Adrenal gland (tissue), 19 donors: ENCODE results near the gene ARPC4. TPM values are rescaled to one million over a fixed set of nuclear protein-coding genes. Genes with fewer than 3 reads are reported as not detected.
A peak's percentile ranks its signal among the peaks of the same experiment; 100 is the strongest.

ENCODE experiments used
- DNase-seq, 7 donors: peaks; one replicate each; pipeline ENCODE4 v3.0.0-alpha.2; 2019 to 2020
- H3K27ac ChIP-seq, 5 donors: fragments of 200-600 bp; sonication (generic) in 4 of 5; 1 replicate in 3 of 5; 2 replicates in 2 of 5; pipeline versions ENCODE4 v1.5.1 to v1.8.0; 2016 to 2020; ENCODE audit warnings: mild to moderate bottlenecking in 1 of 5
- H3K27me3 ChIP-seq: fragments of 200-600 bp; 2 replicates; pipeline ENCODE4 v1.8.0; 2021
- H3K36me3 ChIP-seq, 2 donors: fragments of 200-600 bp; replicated peaks in 1 of 2; 1 replicate in 1 of 2; 2 replicates in 1 of 2; pipeline versions ENCODE4 v1.5.1 to v1.8.0; 2018 to 2022
- H3K4me1 ChIP-seq, 2 donors: fragments of 200-600 bp; replicated peaks in 1 of 2; 1 replicate in 1 of 2; 2 replicates in 1 of 2; pipeline versions ENCODE4 v1.5.1 to v1.8.0; 2018 to 2021
- H3K4me3 ChIP-seq, 4 donors: fragments of 200-600 bp; sonication (generic) in 3 of 4; one replicate each; pipeline ENCODE4 v1.5.1; 2016 to 2018
- H3K9me3 ChIP-seq, 3 donors: fragments of 200-600 bp; sonication (generic) in 1 of 3; replicated peaks in 1 of 3; 1 replicate in 2 of 3; 2 replicates in 1 of 3; pipeline versions ENCODE4 v1.5.1 to v1.8.0; 2016 to 2021
- POLR2A ChIP-seq, 2 donors: fragments of 450-650 bp; IDR thresholded peaks; one replicate each; pipeline ENCODE4 v1.6.1; 2017; ENCODE audit warnings: antibody characterized with exemption in 2 of 2, mild to moderate bottlenecking in 2 of 2, moderate library complexity in 1 of 2
- WGBS, 4 donors: extraction: QIAGEN DNeasy Blood & Tissue Kit in 2 of 4; methylation state at CpG; one replicate each; pipeline versions ENCODE4 v1.1.5 to v1.1.7; 2013 to 2017; 5-methylcytosine and 5-hydroxymethylcytosine counted together
- intact Hi-C, 2 donors: fragments of 100-400 bp; cut with DNase I; formaldehyde crosslinking; loops; one replicate each; pipeline versions ENCODE4 v1.14.1 to v1.15.0; 2022 to 2023
- long read RNA-seq, 10 donors: library from polyadenylated mRNA in 3 of 10; unstranded in 2 of 10; stranded (forward) in 1 of 10; transcript quantifications; one replicate each; pipeline ENCODE4 v2.0.0 and lab custom pipeline, GENCODE V29; 2021 to 2026
- polyA plus RNA-seq, 3 donors: library from polyadenylated mRNA; stranded (reverse); fragments of 200-250 nt in 2 of 3; fragments of 350-450 nt in 1 of 3; fragmentation: Illumina TruSeq in 1 of 3; extraction: RNeasy Lipid Tissue Mini Kit (QIAGEN cat#74804) in 1 of 3; gene quantifications; one replicate each; pipeline ENCODE4 v1.2.3, GENCODE V29; 2013 to 2014
- total RNA-seq, 9 donors: library from RNA; depleted of rRNA in 4 of 9; stranded (reverse); fragments of >200 nt in 4 of 9; fragments of 120-200 nt in 1 of 9; fragmentation: NEBNext Ultra II Directional in 1 of 9; extraction: Animal tissue kit (Norgen Biotek cat#: 25700) in 1 of 9; gene quantifications; one replicate each; pipeline versions ENCODE4 v1.1.0 to v1.2.4, GENCODE V29; 2013 to 2023
- TF ChIP-seq, protein P1 (sequence below), 6 experiments: fragments of 450-650 bp in 4 of 6; fragments of 200-600 bp in 2 of 6; sonication (generic) in 1 of 6; IDR thresholded peaks; 1 replicate in 5 of 6; 2 replicates in 1 of 6; pipeline versions ENCODE4 v1.5.1 to v1.8.0; 2016 to 2021; ENCODE audit warnings: antibody characterized with exemption in 6 of 6, mild to moderate bottlenecking in 2 of 6, moderate library complexity in 1 of 6
- donor health status: healthy with polysubstance abuse.
- donor health status: Bipolar disorder and iron deficiency.
- donor health status: DM: yes; HTN: yes; CAD: no.
- donor health status: DM: no; HTN: no; CAD: no.
- donor health status: DM: no; HTN: no; CAD: no.
- donor health status: DM: yes; HTN: yes; CAD: no.

The ARPC4 gene
- total RNA-seq (100 to 1,000 TPM; 138 to 249 (median 180) TPM), polyA plus RNA-seq (100 to 1,000 TPM in 1 of 3 donors, 10 to 100 TPM in 2; 75.8 to 140 (median 77.4) TPM)
- long read RNA-seq, donor 1, transcript ARPC4-201 (6 exons, 2,582 nt) = major isoform, 40 of 64 reads
- long read RNA-seq, donor 1, partial matches to known transcripts = 18 of 64 reads
- long read RNA-seq, donor 1, other reads (novel, unspliced or antisense) = 0 of 64 reads
- long read RNA-seq, donor 2, transcript ARPC4-201 (6 exons, 2,582 nt) = major isoform, 27 of 113 reads
- long read RNA-seq, donor 2, partial matches to known transcripts = 80 of 113 reads
- long read RNA-seq, donor 2, other reads (novel, unspliced or antisense) = 0 of 113 reads
- long read RNA-seq, donor 3, transcript ARPC4-201 (6 exons, 2,582 nt) = major isoform, 21 of 75 reads
- long read RNA-seq, donor 3, partial matches to known transcripts = 51 of 75 reads
- long read RNA-seq, donor 3, other reads (novel, unspliced or antisense) = 0 of 75 reads
- long read RNA-seq, donor 4, transcript ARPC4-201 (6 exons, 2,582 nt) = major isoform, 57 of 66 reads
- long read RNA-seq, donor 4, partial matches to known transcripts = 5 of 66 reads
- long read RNA-seq, donor 4, other reads (novel, unspliced or antisense) = 2 of 66 reads
- long read RNA-seq, donor 5, transcript ARPC4-201 (6 exons, 2,582 nt) = major isoform, 160 of 190 reads
- long read RNA-seq, donor 5, transcript ARPC4-208 (6 exons, 942 nt) = minor isoform, 13 of 190 reads
- long read RNA-seq, donor 5, partial matches to known transcripts = 5 of 190 reads
- long read RNA-seq, donor 5, other reads (novel, unspliced or antisense) = 9 of 190 reads
- long read RNA-seq, donor 6, transcript ARPC4-201 (6 exons, 2,582 nt) = major isoform, 70 of 77 reads
- long read RNA-seq, donor 6, partial matches to known transcripts = 3 of 77 reads
- long read RNA-seq, donor 6, other reads (novel, unspliced or antisense) = 1 of 77 reads
- long read RNA-seq, donor 7, transcript ARPC4-201 (6 exons, 2,582 nt) = major isoform, 22 of 24 reads
- long read RNA-seq, donor 7, partial matches to known transcripts = 0 of 24 reads
- long read RNA-seq, donor 7, other reads (novel, unspliced or antisense) = 0 of 24 reads
- long read RNA-seq, donor 8, transcript ARPC4-208 (6 exons, 942 nt) = minor isoform, 7 of 56 reads
- long read RNA-seq, donor 8, transcript ARPC4-201 (6 exons, 2,582 nt) = major isoform, 39 of 56 reads
- long read RNA-seq, donor 8, partial matches to known transcripts = 7 of 56 reads
- long read RNA-seq, donor 8, other reads (novel, unspliced or antisense) = 0 of 56 reads
- long read RNA-seq, donor 9, transcript ARPC4-201 (6 exons, 2,582 nt) = major isoform, 25 of 39 reads
- long read RNA-seq, donor 9, partial matches to known transcripts = 9 of 39 reads
- long read RNA-seq, donor 9, other reads (novel, unspliced or antisense) = 0 of 39 reads
- long read RNA-seq, donor 10, transcript ARPC4-201 (6 exons, 2,582 nt) = major isoform, 12 of 147 reads
- long read RNA-seq, donor 10, partial matches to known transcripts = 134 of 147 reads
- long read RNA-seq, donor 10, other reads (novel, unspliced or antisense) = 0 of 147 reads

DNA sequence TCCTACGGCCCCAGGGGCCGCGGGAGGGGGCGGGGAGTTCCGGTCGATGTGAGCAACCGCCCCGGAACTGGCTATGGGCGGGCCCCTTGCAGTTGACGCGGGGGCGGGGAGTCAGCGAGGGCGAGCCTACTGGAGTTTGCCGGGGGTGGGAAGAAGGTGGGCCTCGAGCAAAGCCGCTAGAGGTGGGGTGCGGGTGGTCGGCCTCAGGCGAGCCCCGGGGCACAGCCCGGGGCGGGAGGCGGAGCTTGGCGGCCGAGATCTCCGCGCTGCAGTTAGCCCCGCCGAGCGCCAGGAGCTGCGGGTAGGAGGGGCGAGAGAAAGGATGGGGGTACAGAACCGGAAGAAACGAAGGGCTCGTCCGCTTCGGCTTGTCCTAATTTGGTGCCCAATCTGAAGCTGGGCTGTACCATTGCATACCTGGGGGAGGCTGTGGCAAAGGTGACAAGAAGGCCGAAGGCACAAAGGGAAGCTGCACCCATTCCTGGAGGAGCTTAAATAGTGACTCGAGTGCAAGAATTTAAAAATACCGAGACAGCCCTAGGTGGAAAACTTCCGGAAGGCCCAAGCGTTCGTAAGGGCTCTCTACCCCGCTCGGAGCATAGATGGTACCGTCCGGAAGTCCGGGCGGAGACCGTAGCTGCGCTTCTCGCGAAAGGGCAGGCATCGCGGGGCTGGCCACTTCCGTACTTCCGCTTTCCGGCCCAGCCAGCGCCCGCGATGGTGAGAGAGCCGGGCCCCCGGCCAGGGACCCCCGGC is at the start of gene ARPC4, which contains the start of gene TADA3:
Gene ARPC4 (plus strand): TSS at position 678 of the 756 bp plus-strand sequence. CDS start 40 bp downstream, at position 718.
Gene TADA3 (minus strand): TSS at position 69 of the 756 bp plus-strand sequence. CDS start 1,007 bp downstream, outside the sequence.
- Histone ChIP-seq H3K4me3 (peak within 1 kb of the TSS; percentile 72 to 80 (median 72)), H3K9me3 (no peaks in the 10 kb centered on the region), H3K27ac (peak within 1 kb of the TSS; percentile 88 to 97 (median 96)), H3K36me3 (peaks cover 0 to 21% of the 10 kb centered on the region in 2 donors), H3K4me1 (peaks cover 22 to 50% of the 10 kb centered on the region in 2 donors), H3K27me3 (no peaks in the 10 kb centered on the region)
- WGBS, 4 donors = 1 to 2% (median 1%) methylated on average over 14 to 65 of the region's 65 CpGs
- DNase-seq = peak; percentile 90 to 95 (median 93)
- intact Hi-C loops = no loop called here
- peak; percentile 56 for TF ChIP-seq POLR2A (IDR thresholded peaks at IDR 0.05)
- TF ChIP-seq, protein P1, sequence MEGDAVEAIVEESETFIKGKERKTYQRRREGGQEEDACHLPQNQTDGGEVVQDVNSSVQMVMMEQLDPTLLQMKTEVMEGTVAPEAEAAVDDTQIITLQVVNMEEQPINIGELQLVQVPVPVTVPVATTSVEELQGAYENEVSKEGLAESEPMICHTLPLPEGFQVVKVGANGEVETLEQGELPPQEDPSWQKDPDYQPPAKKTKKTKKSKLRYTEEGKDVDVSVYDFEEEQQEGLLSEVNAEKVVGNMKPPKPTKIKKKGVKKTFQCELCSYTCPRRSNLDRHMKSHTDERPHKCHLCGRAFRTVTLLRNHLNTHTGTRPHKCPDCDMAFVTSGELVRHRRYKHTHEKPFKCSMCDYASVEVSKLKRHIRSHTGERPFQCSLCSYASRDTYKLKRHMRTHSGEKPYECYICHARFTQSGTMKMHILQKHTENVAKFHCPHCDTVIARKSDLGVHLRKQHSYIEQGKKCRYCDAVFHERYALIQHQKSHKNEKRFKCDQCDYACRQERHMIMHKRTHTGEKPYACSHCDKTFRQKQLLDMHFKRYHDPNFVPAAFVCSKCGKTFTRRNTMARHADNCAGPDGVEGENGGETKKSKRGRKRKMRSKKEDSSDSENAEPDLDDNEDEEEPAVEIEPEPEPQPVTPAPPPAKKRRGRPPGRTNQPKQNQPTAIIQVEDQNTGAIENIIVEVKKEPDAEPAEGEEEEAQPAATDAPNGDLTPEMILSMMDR (IDR thresholded peaks at IDR 0.05) = peak in 4 of 6 experiments; percentile 15 to 35 (median 26)

- no peak overlapping the region for H3K4me3 ChIP-seq
- no peak overlapping the region for H3K27ac ChIP-seq
- whole genome bisulfite sequencing, 4 donors = 93 to 95% (median 93%) methylated on average over 17 to 18 of the region's 18 CpGs
- intact Hi-C loops = no loop called here
- no peak for TF ChIP-seq POLR2A (IDR thresholded peaks at IDR 0.05)
- TF ChIP-seq, protein P1 (IDR thresholded peaks at IDR 0.05) = no peak
- H3K4me1 ChIP-seq = no peaks in the 10 kb centered on the region
- H3K9me3 ChIP-seq = no peaks in the 10 kb centered on the region
- no peaks in the 10 kb centered on the region for H3K27me3 ChIP-seq
- H3K36me3 ChIP-seq = peaks cover 0 to 95% of the 10 kb centered on the region in 2 donors
- DNase-seq = no peak
These were observed 49.3 kb upstream of the ARPC4 start for GRCh38 chr3:9743548-9743947.

GRCh38 chr3:9744162-9744561 is 48.7 kb upstream of the ARPC4 start:
- intact Hi-C loops = no loop called here
- TF ChIP-seq, protein P1 (IDR thresholded peaks at IDR 0.05) = no peak
- no peak for TF ChIP-seq POLR2A (IDR thresholded peaks at IDR 0.05)
- no peak overlapping the region for H3K27ac ChIP-seq
- no peak overlapping the region for H3K4me3 ChIP-seq
- H3K27me3 ChIP-seq = no peaks in the 10 kb centered on the region
- H3K4me1 ChIP-seq = peaks cover 4 to 5% of the 10 kb centered on the region in 2 donors
- no peak for DNase-seq
- H3K36me3 ChIP-seq = peaks cover 0 to 89% of the 10 kb centered on the region in 2 donors
- WGBS, 4 donors = 94 to 97% (median 95%) methylated on average over 10 to 13 of the region's 13 CpGs
- no peaks in the 10 kb centered on the region for H3K9me3 ChIP-seq
